Liver (tissue), 9 donors: ENCODE data around the gene DPP7. TPM values are rescaled to one million over a fixed set of nuclear protein-coding genes. Genes with fewer than 3 reads are reported as not detected.
"Not testable (repeated sequence)": the region's sequence is repeated elsewhere in the genome, so short reads cannot be mapped to it uniquely, and the experiment has no call there.

Experiments used
- DNase-seq: peaks from one replicate; pipeline ENCODE4 v3.0.0-alpha.2; 2017; ENCODE audit warnings: low spot score
- H3K27ac ChIP-seq, 2 donors: one replicate each; pipeline ENCODE4 v1.7.0; 2013; ENCODE audit warnings: inconsistent platforms in 2 of 2, low read length in 2 of 2, control low read depth in 1 of 2, low read depth in 1 of 2, mild to moderate bottlenecking in 1 of 2
- H3K27me3 ChIP-seq, 4 donors: one replicate each; pipeline versions ENCODE4 v1.6.1 to v1.7.0; 2013; ENCODE audit warnings: low read length in 3 of 4, inconsistent platforms in 1 of 4, mild to moderate bottlenecking in 1 of 4, moderate library complexity in 1 of 4; ENCODE audit not compliant: control insufficient read depth in 4 of 4, insufficient read depth in 4 of 4
- H3K36me3 ChIP-seq, 4 donors: one replicate each; pipeline versions ENCODE4 v1.6.1 to v1.7.0; 2013; ENCODE audit warnings: low read length in 3 of 4, mild to moderate bottlenecking in 3 of 4, low read depth in 1 of 4, moderate library complexity in 1 of 4; ENCODE audit not compliant: control insufficient read depth in 4 of 4, insufficient read depth in 3 of 4
- H3K4me1 ChIP-seq, 4 donors: one replicate each; pipeline versions ENCODE4 v1.6.1 to v1.7.0; 2013; ENCODE audit warnings: low read length in 3 of 4, mild to moderate bottlenecking in 3 of 4, moderate library complexity in 1 of 4; ENCODE audit not compliant: control insufficient read depth in 4 of 4, insufficient read depth in 4 of 4
- H3K4me3 ChIP-seq, 3 donors: one replicate each; pipeline versions ENCODE4 v1.6.1 to v1.7.0; 2013; ENCODE audit warnings: low read length in 3 of 3, control low read depth in 1 of 3, low read depth in 1 of 3, mild to moderate bottlenecking in 1 of 3
- H3K9ac ChIP-seq, 2 donors: one replicate each; pipeline ENCODE4 v1.7.0; 2013; ENCODE audit warnings: low read length in 2 of 2, mild to moderate bottlenecking in 2 of 2, moderate library complexity in 2 of 2, control low read depth in 1 of 2, low read depth in 1 of 2
- H3K9me3 ChIP-seq, 4 donors: one replicate each; pipeline versions ENCODE4 v1.6.1 to v1.7.0; 2013; ENCODE audit warnings: low read length in 3 of 4; ENCODE audit not compliant: control insufficient read depth in 4 of 4
- ATF3 ChIP-seq: IDR thresholded peaks from 2 replicates; pipeline ENCODE4 v1.6.1; 2016; ENCODE audit warnings: antibody characterized with exemption
- CTCF ChIP-seq: fragments of 150-350 bp; IDR thresholded peaks from 2 replicates; pipeline ENCODE4 v1.5.1; 2017; ENCODE audit warnings: improper control_type of control experiment, low read depth, low read length; ENCODE audit not compliant: missing input control
- EGR1 ChIP-seq, 2 donors: IDR thresholded peaks; 2 replicates each; pipeline ENCODE4 v1.6.1; 2016 to 2018; ENCODE audit warnings: antibody characterized with exemption in 2 of 2, low read depth in 2 of 2
- FOXA2 ChIP-seq: IDR thresholded peaks from 2 replicates; pipeline ENCODE4 v1.6.1; 2016; ENCODE audit warnings: antibody characterized with exemption
- HNF4A ChIP-seq, 2 donors: conservative IDR thresholded peaks; 2 replicates each; pipeline ENCODE4 v1.6.1; 2016; ENCODE audit warnings: antibody characterized with exemption in 2 of 2, mild to moderate bottlenecking in 2 of 2
- HNF4G ChIP-seq: IDR thresholded peaks from 2 replicates; pipeline ENCODE4 v1.6.1; 2016; ENCODE audit warnings: antibody characterized with exemption
- NR2F2 ChIP-seq: IDR thresholded peaks from 2 replicates; pipeline ENCODE4 v1.6.1; 2016; ENCODE audit warnings: antibody characterized with exemption
- RAD21 ChIP-seq, 2 donors: IDR thresholded peaks; 2 replicates each; pipeline ENCODE4 v1.6.1; 2016; ENCODE audit warnings: antibody characterized with exemption in 2 of 2, mild to moderate bottlenecking in 2 of 2
- REST ChIP-seq: IDR thresholded peaks from 2 replicates; pipeline ENCODE4 v1.6.1; 2016; ENCODE audit warnings: antibody characterized with exemption, mild to moderate bottlenecking
- RXRA ChIP-seq, 2 donors: IDR thresholded peaks; 2 replicates each; pipeline ENCODE4 v1.6.1; 2017 to 2018; ENCODE audit warnings: antibody characterized with exemption in 2 of 2, mild to moderate bottlenecking in 1 of 2
- TAF1 ChIP-seq: conservative IDR thresholded peaks from 2 replicates; pipeline ENCODE4 v1.6.1; 2016; ENCODE audit warnings: antibody characterized with exemption, mild to moderate bottlenecking
- YY1 ChIP-seq: IDR thresholded peaks from 2 replicates; pipeline ENCODE4 v1.6.1; 2016; ENCODE audit warnings: antibody characterized with exemption, mild to moderate bottlenecking
- ZBTB33 ChIP-seq: IDR thresholded peaks from 2 replicates; pipeline ENCODE4 v1.6.1; 2016; ENCODE audit warnings: antibody characterized with exemption
- WGBS: extraction: QIAGEN DNeasy Blood & Tissue Kit; methylation state at CpG from one replicate; pipeline ENCODE4 v1.1.7; 2013; 5-methylcytosine and 5-hydroxymethylcytosine counted together
- polyA plus RNA-seq, 2 donors: library from polyadenylated mRNA; stranded (reverse) in 1 of 2; unstranded in 1 of 2; fragments of 200-250 nt in 1 of 2; fragments of >200 nt in 1 of 2; fragmentation: Nextera tagmentation in 1 of 2; extraction: Ambion mirVana in 1 of 2; gene quantifications; one replicate each; pipeline versions ENCODE4 v1.2.1 to v1.2.3, GENCODE V29; 2013 to 2015
- total RNA-seq, 2 donors: library from RNA; depleted of rRNA; stranded (reverse); fragments of >200 nt; gene quantifications; one replicate each; pipeline ENCODE4 v1.2.3, GENCODE V29; 2014
- donor health status: healthy.
- donor health status: healthy.
- donor health status: healthy.
- donor health status: healthy.
- donor health status: healthy.

The DPP7 gene
- total and polyA plus RNA-seq, 4 donors, result 25.0 to 71.1 (median 50.7) TPM

GRCh38 chr9:137135154-137135553 is 20.6 kb upstream of the DPP7 start:
- DNase-seq, H3K36me3 ChIP-seq, H3K9me3 ChIP-seq, H3K4me1 ChIP-seq, H3K4me3 ChIP-seq, H3K9ac ChIP-seq, H3K27ac ChIP-seq: not testable (repeated sequence)
- peaks cover 6 to 17% (median 11%) of the 10 kb centered on the region in 4 donors for H3K27me3 ChIP-seq
- 84% methylated on average over 9 of the region's 9 CpGs for WGBS

- 70% methylated on average over 4 of the region's 4 CpGs for WGBS
- H3K27me3 ChIP-seq, result peaks cover 4 to 17% (median 10%) of the 10 kb centered on the region in 4 donors
- TF ChIP-seq REST (no peak), ZBTB33 (no peak), YY1 (no peak), HNF4A (conservative IDR thresholded peaks at IDR 0.05) (no peak), EGR1 (IDR thresholded peaks at IDR 0.05; ENCODE audit: low read depth in 2 of 2) (no peak), RXRA (IDR thresholded peaks at IDR 0.05) (no peak), ATF3 (no peak)
These were observed 19.7 kb upstream of the DPP7 start for GRCh38 chr9:137134191-137134590.

GRCh38 chr9:137130176-137130755 is 15.7 kb upstream of the DPP7 start:
- 14% methylated on average over 58 of the region's 58 CpGs for WGBS
- TF ChIP-seq YY1, result no peak
- TF ChIP-seq FOXA2, result no peak
- TF ChIP-seq CTCF, result no peak
- TF ChIP-seq NR2F2, result no peak
- TF ChIP-seq TAF1, result no peak
- TF ChIP-seq RXRA (IDR thresholded peaks at IDR 0.05), result no peak
- no peak for TF ChIP-seq HNF4A (conservative IDR thresholded peaks at IDR 0.05)
- no peak for TF ChIP-seq EGR1 (IDR thresholded peaks at IDR 0.05; ENCODE audit: low read depth in 2 of 2)
- no peak for TF ChIP-seq ZBTB33
- TF ChIP-seq HNF4G, result no peak
- no peak for TF ChIP-seq RAD21 (IDR thresholded peaks at IDR 0.05)
- H3K27ac ChIP-seq, result peak overlapping the region in 1 of 2 donors; percentile 20
- DNase-seq, result no peak
- peak overlapping the region; percentile 64 to 81 (median 77) for H3K4me3 ChIP-seq
- peaks cover 0 to 1% (median 0%) of the 10 kb centered on the region in 4 donors for H3K9me3 ChIP-seq
- no peaks in the 10 kb centered on the region for H3K36me3 ChIP-seq
- peaks cover 6 to 28% (median 17%) of the 10 kb centered on the region in 4 donors for H3K4me1 ChIP-seq
- H3K9ac ChIP-seq, result no peak overlapping the region
- H3K27me3 ChIP-seq, result no peaks in the 10 kb centered on the region

More at GRCh38 chr9:137134191-137134590, 19.7 kb upstream of the DPP7 start:
- Histone ChIP-seq H3K4me1 (peaks cover 0 to 6% (median 6%) of the 10 kb centered on the region in 4 donors), H3K4me3 (no peak overlapping the region), H3K27ac (no peak overlapping the region), H3K9ac (no peak overlapping the region), H3K9me3 (peaks cover 0 to 1% (median 0%) of the 10 kb centered on the region in 4 donors), H3K36me3 (no peaks in the 10 kb centered on the region)
- DNase-seq, result no peak
